ENCODE measurements around the gene PCNT.

GRCh38 chr21:46394595-46395104 is 70.7 kb downstream of the PCNT start:
- no peak for TF ChIP-seq EZH2 (IDR thresholded peaks at IDR 0.05; ENCODE audit: borderline replicate concordance, control insufficient read depth, low read depth, low read length)
- no peak for TF ChIP-seq SIX5 (IDR thresholded peaks at IDR 0.05; ENCODE audit: low read depth, low read length, severe bottlenecking)
- no peak for TF ChIP-seq TCF7 (IDR thresholded peaks at IDR 0.05; ENCODE audit: borderline replicate concordance)
